GM19463 (cell line): Measurements from ENCODE around the gene ZBTB21.
"Not testable (repeated sequence)": the region's sequence is repeated elsewhere in the genome, so short reads cannot be mapped to it uniquely, and the experiment has no call there.

Experiments
- ATAC-seq: cut with Tn5 transposase; IDR thresholded peaks from one replicate; pipeline ENCODE4 v1.9.1; 2021; ENCODE audit warnings: mild to moderate bottlenecking, moderate library complexity; ENCODE audit not compliant: unreplicated experiment

ZBTB21 gene

GRCh38 chr21:41971891-41972290, 38.3 kb downstream of the ZBTB21 start:
- ATAC-seq = no peak

DNA sequence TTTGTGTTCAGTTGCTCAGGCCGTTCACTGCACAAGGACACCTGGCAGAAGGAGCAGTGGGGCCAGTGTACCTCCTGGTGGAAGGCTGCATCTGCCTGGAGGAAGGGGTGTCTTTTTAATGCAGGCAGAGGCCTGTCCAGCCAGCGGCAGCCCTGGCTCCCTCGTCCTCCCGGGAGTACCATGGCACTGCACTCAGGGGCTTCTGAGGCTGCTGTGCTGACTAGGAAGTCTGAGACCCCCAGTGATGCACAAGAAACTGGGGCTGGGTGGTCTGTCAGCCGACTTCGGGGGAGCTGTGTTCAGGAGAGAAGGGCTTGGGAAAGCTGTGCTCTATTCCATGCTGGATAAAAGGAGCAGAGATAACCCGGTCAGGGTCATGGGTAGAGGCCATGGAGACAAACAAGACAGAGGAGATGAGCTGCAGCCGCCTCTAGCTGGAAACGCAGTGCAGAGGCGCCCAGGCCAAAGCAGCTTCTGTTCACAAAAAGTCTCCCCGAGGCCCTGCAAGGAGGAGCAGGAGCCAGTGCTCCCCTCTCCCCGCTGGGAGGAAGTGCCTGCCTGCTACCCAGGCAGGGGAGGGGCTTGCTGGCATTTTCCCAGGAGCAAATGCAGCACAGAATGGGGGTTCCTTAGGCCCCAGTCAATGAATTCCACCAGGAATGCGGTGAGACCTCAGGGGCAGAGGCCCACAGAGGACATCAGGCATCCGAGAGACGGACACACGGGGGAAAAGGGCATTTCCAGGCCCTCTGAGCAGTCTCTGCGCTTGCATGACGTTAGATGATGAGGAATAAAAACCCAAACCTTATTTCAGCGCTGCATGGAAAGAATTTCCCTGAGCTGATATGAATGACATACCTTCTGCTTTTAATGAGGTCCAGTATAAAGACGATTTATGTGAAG, 39.2 kb downstream of the ZBTB21 start:
- ATAC-seq = no peak

- ATAC-seq = no peak
Observed at GRCh38 chr21:41970106-41970391, 40.1 kb downstream of the ZBTB21 start.

DNA sequence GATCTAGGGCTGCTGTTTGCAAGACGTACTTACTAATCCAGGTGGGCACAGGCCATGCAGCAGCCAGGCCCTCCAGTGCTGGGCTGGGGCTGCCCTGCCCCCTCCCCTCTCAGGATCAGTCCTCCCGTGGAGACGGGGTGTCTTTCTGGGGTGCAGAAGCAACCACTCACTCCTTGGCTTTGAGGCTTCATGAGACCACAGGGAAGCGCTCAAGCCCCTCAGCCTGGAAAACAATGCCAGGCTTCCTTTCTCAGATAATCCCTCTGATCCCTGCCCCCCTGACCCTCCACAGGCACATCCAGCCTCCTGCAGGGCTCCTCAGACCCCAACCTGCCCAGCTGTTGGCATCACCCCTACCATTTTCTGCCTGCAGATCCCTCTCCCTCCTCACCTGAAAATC, 42.5 kb downstream of the ZBTB21 start:
- ATAC-seq = no peak

GRCh38 chr21:41966872-41967621, 43.1 kb downstream of the ZBTB21 start:
- no peak for ATAC-seq

- no peak for ATAC-seq
Observed at GRCh38 chr21:41966041-41966833, 43.9 kb downstream of the ZBTB21 start.

- ATAC-seq = no peak
Observed at GRCh38 chr21:41965461-41966013, 44.6 kb downstream of the ZBTB21 start.

- ATAC-seq = no peak
Observed at GRCh38 chr21:41965045-41965444, 45.1 kb downstream of the ZBTB21 start.

DNA sequence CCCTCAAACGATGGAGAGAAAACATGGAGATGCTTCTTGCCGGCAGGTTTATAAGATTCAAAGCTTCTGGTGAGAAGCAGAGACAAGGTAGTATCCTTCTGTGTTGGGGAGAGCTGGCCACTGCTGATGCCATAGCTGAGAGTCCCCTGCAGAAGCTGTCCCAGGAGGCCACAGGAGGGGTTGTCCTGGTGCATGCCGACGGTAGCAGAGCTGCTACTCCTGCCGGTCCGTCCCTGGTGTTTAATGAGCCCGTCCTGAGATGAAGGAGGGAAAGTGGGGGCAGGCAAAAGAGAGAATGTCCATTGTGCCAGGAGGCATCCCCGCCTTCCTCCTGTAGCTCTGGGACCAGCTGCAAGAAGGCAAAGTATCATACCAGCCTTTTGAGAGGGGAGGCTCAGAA, 46.0 kb downstream of the ZBTB21 start:
- ATAC-seq = no peak

DNA sequence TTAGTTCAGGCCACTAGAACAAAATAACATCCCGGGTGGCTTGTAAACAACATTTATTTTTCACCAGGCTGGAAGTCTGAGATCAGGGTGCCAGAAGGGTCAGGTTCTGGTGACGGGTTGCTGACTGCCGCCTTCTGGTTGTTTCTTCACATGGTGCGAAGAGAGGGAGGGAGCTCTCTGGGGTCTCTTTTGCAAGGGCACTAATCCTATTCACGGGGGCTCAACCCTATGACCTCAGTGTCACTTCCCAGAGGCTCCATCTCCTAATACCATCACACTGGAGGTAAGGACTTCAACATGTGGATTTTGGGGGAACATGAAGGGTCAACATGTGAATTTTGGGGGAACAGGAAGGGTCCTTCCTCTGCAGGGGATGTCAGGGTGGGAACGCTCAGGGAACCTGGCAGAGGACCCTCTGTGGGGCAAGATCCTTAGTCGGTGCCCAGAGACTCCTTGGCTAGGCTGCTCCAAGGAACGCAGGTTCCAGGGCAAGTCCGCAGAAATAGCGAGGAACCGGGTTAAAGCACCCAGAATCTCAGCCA, 47.7 kb downstream of the ZBTB21 start:
- no peak for ATAC-seq

- no peak for ATAC-seq
Observed at GRCh38 chr21:41961753-41962152, 48.4 kb downstream of the ZBTB21 start.

- ATAC-seq = no peak
Observed at GRCh38 chr21:41961282-41961701, 48.9 kb downstream of the ZBTB21 start.

- ATAC-seq = no peak
Observed at GRCh38 chr21:41960386-41960785, 49.8 kb downstream of the ZBTB21 start.

DNA sequence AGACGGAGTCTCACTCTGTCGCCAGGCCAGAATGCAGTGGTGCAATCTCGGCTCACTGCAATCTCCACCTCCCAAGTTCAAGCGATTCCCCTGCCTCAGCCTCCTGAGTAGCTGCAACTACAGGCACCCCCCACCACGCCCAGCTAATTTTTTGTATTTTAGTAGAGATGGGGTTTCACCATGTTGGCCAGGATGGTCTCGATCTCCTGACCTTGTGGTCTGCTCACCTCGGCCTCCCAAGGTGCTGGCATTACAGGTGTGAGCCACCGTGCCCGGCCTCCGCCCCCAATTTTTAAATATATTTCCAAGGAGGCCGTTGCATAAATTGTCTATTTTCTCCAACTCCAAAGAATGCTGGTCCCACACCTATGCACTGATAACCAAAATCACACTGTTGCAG, 50.5 kb downstream of the ZBTB21 start:
- not testable (repeated sequence) for ATAC-seq

GRCh38 chr21:41958886-41959563, 51.1 kb downstream of the ZBTB21 start:
- ATAC-seq = no peak

GRCh38 chr21:41957991-41958766, 52.0 kb downstream of the ZBTB21 start:
- no peak for ATAC-seq

DNA sequence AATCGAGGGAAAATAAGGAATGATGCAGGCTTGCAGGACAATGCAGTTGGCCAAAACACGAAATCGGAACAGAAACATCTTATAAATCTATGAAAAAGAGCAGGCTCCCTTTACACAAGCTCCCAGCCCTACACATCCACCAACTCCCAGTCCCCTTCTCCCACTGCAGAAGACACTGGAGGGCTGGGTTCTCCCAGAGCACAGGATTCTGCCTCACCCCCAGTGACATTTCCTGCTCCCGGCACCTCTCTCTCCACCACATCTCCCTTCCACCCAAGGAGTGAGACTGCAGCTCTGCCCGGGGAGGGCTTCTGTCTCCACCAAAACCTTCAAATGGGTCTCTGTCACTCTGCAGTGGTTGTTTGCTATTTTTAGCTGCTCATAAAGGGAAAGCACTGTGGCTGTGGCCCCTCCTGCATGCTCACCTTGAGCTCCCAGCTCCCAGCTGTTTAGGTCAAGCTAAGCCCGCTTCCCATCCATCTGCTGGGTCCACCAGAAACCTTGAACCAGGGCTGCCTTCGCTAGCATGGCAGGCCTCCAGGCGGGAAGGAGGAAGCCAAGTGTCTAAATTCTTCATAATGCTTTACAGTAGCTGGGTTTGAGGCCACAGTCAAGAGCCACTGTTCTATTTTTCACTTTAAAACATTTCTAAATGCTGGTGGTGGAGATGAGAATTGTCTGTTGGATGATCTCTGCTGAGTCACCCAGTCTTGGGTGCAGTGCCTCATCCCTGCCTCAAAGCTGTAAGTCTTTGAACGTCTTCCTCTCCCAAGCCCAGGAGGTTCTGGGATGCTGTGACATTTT, 53.0 kb downstream of the ZBTB21 start:
- ATAC-seq = no peak

- no peak for ATAC-seq
Observed at GRCh38 chr21:41955516-41955915, 54.6 kb downstream of the ZBTB21 start.
